ENCODE results near the gene REEP2. TPM values are rescaled to one million over a fixed set of nuclear protein-coding genes. Genes with fewer than 3 reads are reported as not detected.

Gene REEP2
- total RNA-seq, 1 experiment from 2014 or later, result 5.5 TPM

Other genes starting within 250 kb of the REEP2 start
- 26.2 and 35.2 TPM in 2 replicates for gene CDC23, start 225.7 kb upstream of the REEP2 start, total RNA-seq (2014; rRNA removed; shearing (Covaris generic))
- gene GFRA3, start 164.4 kb upstream of the REEP2 start, total RNA-seq (2014; rRNA removed; shearing (Covaris generic)), result not detected in 2 replicates
- 24.4 and 28.3 TPM in 2 replicates for gene CDC25C, start 107.3 kb upstream of the REEP2 start, total RNA-seq (2014; rRNA removed; shearing (Covaris generic))
- gene FAM53C, start 100.8 kb upstream of the REEP2 start, total RNA-seq (2014; rRNA removed; shearing (Covaris generic)), result 34.8 and 35.1 TPM in 2 replicates
- gene KDM3B, start 86.4 kb upstream of the REEP2 start, total RNA-seq (2014; rRNA removed; shearing (Covaris generic)), result 20.7 and 24.0 TPM in 2 replicates
- 1.1 and 1.7 TPM in 2 replicates for gene EGR1, start 26.4 kb downstream of the REEP2 start, total RNA-seq (2014; rRNA removed; shearing (Covaris generic))
- gene ETF1, start 104.2 kb downstream of the REEP2 start, total RNA-seq (2014; rRNA removed; shearing (Covaris generic)), result 75.7 and 88.3 TPM in 2 replicates
- 172 and 209 TPM in 2 replicates for gene HSPA9, start 136.3 kb downstream of the REEP2 start, total RNA-seq (2014; rRNA removed; shearing (Covaris generic))